Endothelial cell of umbilical vein (primary cell): Measurements from ENCODE around the gene AUTS2. TPM values are rescaled to one million over a fixed set of nuclear protein-coding genes. Genes with fewer than 3 reads are reported as not detected.

ENCODE experiments used
- BruUV-seq: library from RNA; stranded (reverse); fragments of 400-500 nt; replicated peaks from 2 replicates; lab custom pipeline; 2021; lab: Mats Ljungman, UMichigan
- CTCF ChIA-PET: fragments of 300-600, 350-600 bp; sonication (Branson Sonifier 250); formaldehyde crosslinking; loops from one replicate; lab custom pipeline; 2021; ENCODE audit warnings: antibody characterized with exemption, inconsistent platforms; lab: Charles Lee
- POLR2A ChIA-PET: fragments of 300-600, 350-600 bp; sonication (Branson Sonifier 250); formaldehyde crosslinking; loops from one replicate; lab custom pipeline; 2021; ENCODE audit warnings: antibody characterized with exemption, inconsistent platforms; lab: Charles Lee
- DNase-seq: peaks from one replicate; pipeline ENCODE4 v3.0.0-alpha.2; 2011; ENCODE audit warnings: low read depth, low spot score
- FAIRE-seq: peaks from 2 replicates; lab custom pipeline; 2011; peaks lifted over from hg19 to GRCh38; lab: Jason Lieb, UNC
- H2AFZ ChIP-seq: 2 replicates; pipeline ENCODE4 v1.6.0; 2012; ENCODE audit warnings: low read depth, low read length, control low read depth, inconsistent platforms
- H3K27ac ChIP-seq: 2 replicates; pipeline ENCODE4 v1.5.1; 2011; ENCODE audit warnings: low read depth, mild to moderate bottlenecking, control low read depth, low read length, moderate library complexity; ENCODE audit not compliant: insufficient read depth
- H3K27me3 ChIP-seq, 2 experiments: 2 replicates each; pipeline versions ENCODE4 v1.6.0 to v1.6.1; 2011; ENCODE audit warnings: low read length in 2 of 2, mixed read lengths in 1 of 2; ENCODE audit not compliant: control insufficient read depth in 2 of 2, insufficient read depth in 2 of 2
- H3K36me3 ChIP-seq, 2 experiments: 2 replicates in 1 of 2; 3 replicates in 1 of 2; pipeline ENCODE4 v1.5.1; 2011; ENCODE audit warnings: low read length in 2 of 2, mild to moderate bottlenecking in 1 of 2, moderate library complexity in 1 of 2; ENCODE audit not compliant: control insufficient read depth in 2 of 2, insufficient read depth in 2 of 2; ENCODE audit errors: extremely low read depth in 1 of 2
- H3K4me1 ChIP-seq: 3 replicates; pipeline ENCODE4 v1.5.1; 2011; ENCODE audit warnings: mild to moderate bottlenecking, low read length; ENCODE audit not compliant: control insufficient read depth, insufficient read depth; ENCODE audit errors: extremely low read depth
- H3K4me2 ChIP-seq: 2 replicates; pipeline ENCODE4 v1.6.1; 2011; ENCODE audit warnings: low read length, control low read depth, mixed read lengths; ENCODE audit not compliant: insufficient read depth
- H3K4me3 ChIP-seq, 3 experiments: fragments of 200-600 bp in 1 of 3; sonication (generic), shearing (Covaris generic) in 1 of 3; replicated peaks in 1 of 3; 2 replicates each; pipeline ENCODE4 v1.5.1; 2011 to 2016; ENCODE audit warnings: control low read depth in 3 of 3, low read length in 3 of 3, mild to moderate bottlenecking in 2 of 3, inconsistent platforms in 1 of 3, low read depth in 1 of 3, moderate library complexity in 1 of 3; ENCODE audit not compliant: insufficient read depth in 1 of 3
- H3K79me2 ChIP-seq: 2 replicates; pipeline ENCODE4 v1.6.0; 2012; ENCODE audit warnings: low read length, inconsistent platforms; ENCODE audit not compliant: control insufficient read depth, insufficient read depth
- H3K9ac ChIP-seq: replicated peaks from 2 replicates; pipeline ENCODE3; 2011; ENCODE audit warnings: low read length, control low read depth; ENCODE audit not compliant: insufficient read depth; ENCODE audit errors: extremely low read depth
- H3K9me1 ChIP-seq: replicated peaks from 3 replicates; pipeline ENCODE4 v1.6.0; 2011; ENCODE audit warnings: mild to moderate bottlenecking, low read length; ENCODE audit not compliant: control insufficient read depth, insufficient read depth; ENCODE audit errors: extremely low read depth
- H3K9me3 ChIP-seq: replicated peaks from 2 replicates; pipeline ENCODE4 v1.5.1; 2012; ENCODE audit warnings: low read length, inconsistent platforms; ENCODE audit not compliant: control insufficient read depth, insufficient read depth
- H4K20me1 ChIP-seq: replicated peaks from 2 replicates; pipeline ENCODE3; 2011; ENCODE audit warnings: mild to moderate bottlenecking, low read length; ENCODE audit not compliant: control insufficient read depth, insufficient read depth; ENCODE audit errors: extremely low read depth
- EZH2 ChIP-seq: IDR thresholded peaks from 2 replicates; pipeline ENCODE4 v1.6.1; 2012; ENCODE audit warnings: borderline replicate concordance, low read depth, mild to moderate bottlenecking, moderate library complexity, low read length, inconsistent platforms; ENCODE audit not compliant: severe bottlenecking
- FOS ChIP-seq: IDR thresholded peaks from 2 replicates; pipeline ENCODE4 v1.6.1; 2011; ENCODE audit warnings: mild to moderate bottlenecking, low read length, moderate library complexity, borderline replicate concordance; ENCODE audit not compliant: insufficient read depth
- GATA2 ChIP-seq: IDR thresholded peaks from 2 replicates; pipeline ENCODE4 v1.7.0; 2011; ENCODE audit warnings: low read depth, mild to moderate bottlenecking, moderate library complexity, mixed read lengths, low read length; ENCODE audit not compliant: insufficient read length, insufficient read depth
- JUN ChIP-seq: IDR thresholded peaks from 2 replicates; pipeline ENCODE4 v1.6.1; 2011; ENCODE audit warnings: borderline replicate concordance, low read depth; ENCODE audit not compliant: insufficient read length, insufficient read depth
- MYC ChIP-seq: IDR thresholded peaks from one replicate; pipeline ENCODE4 v1.6.1; 2011; ENCODE audit warnings: mild to moderate bottlenecking, low read depth, low read length
- POLR2A ChIP-seq: IDR thresholded peaks from 2 replicates; pipeline ENCODE4 v1.6.1; 2012; ENCODE audit warnings: low read depth, mild to moderate bottlenecking, control low read depth, low read length
- POLR2AphosphoS5 ChIP-seq: IDR thresholded peaks from 2 replicates; pipeline ENCODE4 v1.6.1; 2012; ENCODE audit warnings: low read depth, mild to moderate bottlenecking, control low read depth, low read length, moderate library complexity; ENCODE audit not compliant: insufficient read depth
- dilution Hi-C: fragments of 300-500 bp; cut with MboI; formaldehyde crosslinking; loops from one replicate; pipeline ENCODE4 v1.15.0; 2019; ENCODE audit warnings: low sequenced_read_pairs; ENCODE audit not compliant: extremely low pct_ligation_motif_present
- intact Hi-C: fragments of 100-400 bp; cut with micrococcal nuclease; formaldehyde crosslinking; loops from one replicate; pipeline ENCODE4 v1.10.0; 2022
- polyA plus RNA-seq, 4 experiments: library from polyadenylated mRNA; depleted of rRNA in 3 of 4; stranded (reverse) in 3 of 4; unstranded in 1 of 4; fragments of >200 nt; gene quantifications; 2 replicates each; pipeline versions ENCODE4 v1.2.1 to v1.2.3, GENCODE V29; 2011 to 2012; ENCODE audit warnings: missing spikeins in 1 of 4
- total RNA-seq: library from RNA; stranded (reverse); gene quantifications from 2 replicates; pipeline ENCODE4 v1.2.3, GENCODE V29; 2021
- TF ChIP-seq, protein P1 (sequence below), 2 donors: IDR thresholded peaks; 1 replicate in 1 of 2; 2 replicates in 1 of 2; pipeline ENCODE4 v1.5.1; 2011; ENCODE audit warnings: low read length in 2 of 2, mild to moderate bottlenecking in 2 of 2, moderate library complexity in 2 of 2, control low read depth in 1 of 2, inconsistent platforms in 1 of 2, low read depth in 1 of 2; ENCODE audit not compliant: insufficient read depth in 1 of 2; ENCODE audit errors: extremely low read depth in 1 of 2
- TF ChIP-seq, protein P2 (sequence below): IDR thresholded peaks from 2 replicates; pipeline ENCODE4 v1.6.1; 2011; ENCODE audit not compliant: insufficient read depth, insufficient read length

Gene AUTS2
- total and polyA plus RNA-seq, 2 donors (not counting 3 experiments of a cell fraction or from before 2014, with no cell fraction given), result 0.59 to 8.0 TPM

DNA sequence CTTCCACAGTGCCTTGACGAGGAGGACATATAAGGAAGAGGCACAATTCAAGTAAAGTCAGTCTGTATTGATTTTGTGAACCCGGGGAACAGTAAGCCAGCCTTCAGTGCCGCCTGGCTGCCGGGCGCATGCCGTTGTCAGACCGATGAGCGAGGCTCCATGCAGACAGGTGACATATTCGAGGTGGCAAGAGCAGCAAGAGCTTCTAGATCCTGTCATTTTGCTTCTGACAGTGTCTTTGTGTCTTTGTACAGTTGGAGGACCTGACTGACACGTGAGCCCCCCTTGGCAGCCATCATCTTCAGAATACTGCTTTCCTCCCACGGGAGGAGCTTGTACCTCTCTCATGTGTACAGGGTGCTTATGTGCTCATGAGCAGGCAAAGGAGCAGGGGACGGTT is 1146.2 kb downstream of the AUTS2 start:
- Histone ChIP-seq H2AFZ (no peak overlapping the region), H4K20me1 (no peaks in the 10 kb centered on the region)

More for the DNA sequence above, 1146.2 kb downstream of the AUTS2 start:
- no peaks in the 10 kb centered on the region for H3K9me3 ChIP-seq
- H3K79me2 ChIP-seq, result no peaks in the 10 kb centered on the region
- DNase-seq (no peak), FAIRE-seq (no peak)
- H3K27me3 ChIP-seq, result no peaks in the 10 kb centered on the region
- H3K4me2 ChIP-seq, result no peak overlapping the region
- CTCF ChIA-PET, result no interaction called here
- H3K36me3 ChIP-seq, result no peaks in the 10 kb centered on the region
- no TSS peak for BruUV-seq
- POLR2A ChIA-PET, result no interaction called here
- H3K4me3 ChIP-seq, result no peak overlapping the region
- H3K9me1 ChIP-seq, result no peaks in the 10 kb centered on the region
- TF ChIP-seq MYC (no peak), GATA2 (no peak), POLR2AphosphoS5 (no peak), FOS (no peak), POLR2A (no peak), JUN (no peak), EZH2 (no peak)
- TF ChIP-seq, protein P1, sequence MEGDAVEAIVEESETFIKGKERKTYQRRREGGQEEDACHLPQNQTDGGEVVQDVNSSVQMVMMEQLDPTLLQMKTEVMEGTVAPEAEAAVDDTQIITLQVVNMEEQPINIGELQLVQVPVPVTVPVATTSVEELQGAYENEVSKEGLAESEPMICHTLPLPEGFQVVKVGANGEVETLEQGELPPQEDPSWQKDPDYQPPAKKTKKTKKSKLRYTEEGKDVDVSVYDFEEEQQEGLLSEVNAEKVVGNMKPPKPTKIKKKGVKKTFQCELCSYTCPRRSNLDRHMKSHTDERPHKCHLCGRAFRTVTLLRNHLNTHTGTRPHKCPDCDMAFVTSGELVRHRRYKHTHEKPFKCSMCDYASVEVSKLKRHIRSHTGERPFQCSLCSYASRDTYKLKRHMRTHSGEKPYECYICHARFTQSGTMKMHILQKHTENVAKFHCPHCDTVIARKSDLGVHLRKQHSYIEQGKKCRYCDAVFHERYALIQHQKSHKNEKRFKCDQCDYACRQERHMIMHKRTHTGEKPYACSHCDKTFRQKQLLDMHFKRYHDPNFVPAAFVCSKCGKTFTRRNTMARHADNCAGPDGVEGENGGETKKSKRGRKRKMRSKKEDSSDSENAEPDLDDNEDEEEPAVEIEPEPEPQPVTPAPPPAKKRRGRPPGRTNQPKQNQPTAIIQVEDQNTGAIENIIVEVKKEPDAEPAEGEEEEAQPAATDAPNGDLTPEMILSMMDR (IDR thresholded peaks at IDR 0.05; ENCODE audit: extremely low read depth in 1 of 2, insufficient read depth in 1 of 2, low read depth in 1 of 2, low read length in 2 of 2), result no peak
- TF ChIP-seq, protein P2, sequence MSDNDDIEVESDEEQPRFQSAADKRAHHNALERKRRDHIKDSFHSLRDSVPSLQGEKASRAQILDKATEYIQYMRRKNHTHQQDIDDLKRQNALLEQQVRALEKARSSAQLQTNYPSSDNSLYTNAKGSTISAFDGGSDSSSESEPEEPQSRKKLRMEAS, result no peak
- H3K9ac ChIP-seq, result no peak overlapping the region
- intact Hi-C loops, result no loop called here
- H3K4me1 ChIP-seq, result no peaks in the 10 kb centered on the region
- no peak overlapping the region for H3K27ac ChIP-seq
- dilution Hi-C loops, result no loop called here
